HepG2 (cell line): Measurements from ENCODE around the gene NCKIPSD. TPM values are rescaled to one million over a fixed set of nuclear protein-coding genes. Genes with fewer than 3 reads are reported as not detected.

Source experiments
- ATF7-NPFF ChIP-seq: sonication (generic); formaldehyde crosslinking; IDR thresholded peaks from 2 replicates; pipeline ENCODE4 v1.8.1; 2023; ENCODE audit warnings: mild to moderate bottlenecking, low read depth, missing genetic modification reagents, moderate library complexity
- FOXM1 ChIP-seq: sonication (generic); formaldehyde crosslinking; IDR thresholded peaks from 2 replicates; pipeline ENCODE4 v1.5.0; 2020; ENCODE audit warnings: missing genetic modification reagents
- GATA4 ChIP-seq: sonication (generic); IDR thresholded peaks from 2 replicates; pipeline ENCODE4 v1.6.1; 2016; ENCODE audit warnings: antibody characterized with exemption, low read depth, borderline replicate concordance
- KLF9 ChIP-seq: IDR thresholded peaks from 2 replicates; pipeline ENCODE4 v1.6.1; 2016; ENCODE audit warnings: low read depth
- NFE2 ChIP-seq: sonication (generic); formaldehyde crosslinking; IDR thresholded peaks from 2 replicates; pipeline ENCODE4 v1.4.0; 2020; ENCODE audit warnings: missing genetic modification reagents
- NPAS2 ChIP-seq: sonication (generic); formaldehyde crosslinking; IDR thresholded peaks from 2 replicates; pipeline ENCODE4 v1.8.0; 2022; ENCODE audit warnings: mild to moderate bottlenecking, missing genetic modification reagents, borderline replicate concordance
- NR2F1 ChIP-seq, 2 experiments: fragments of 450-650 bp in 1 of 2; formaldehyde crosslinking in 1 of 2; IDR thresholded peaks; 2 replicates each; pipeline versions ENCODE4 v1.5.0 to v1.6.1; 2016 to 2020; ENCODE audit warnings: mild to moderate bottlenecking in 1 of 2, missing compliant biosample characterization in 1 of 2, missing genetic modification reagents in 1 of 2, moderate library complexity in 1 of 2
- RARA ChIP-seq: IDR thresholded peaks from 2 replicates; pipeline ENCODE4 v1.6.1; 2016; ENCODE audit warnings: missing genetic modification reagents, missing compliant biosample characterization
- RARG ChIP-seq: sonication (generic); formaldehyde crosslinking; IDR thresholded peaks from 2 replicates; pipeline ENCODE4 v1.4.0; 2020; ENCODE audit warnings: low read depth, mild to moderate bottlenecking, missing genetic modification reagents
- RNF2 ChIP-seq: fragments of 450-650 bp; conservative IDR thresholded peaks from 2 replicates; pipeline ENCODE4 v1.6.1; 2016; ENCODE audit warnings: low read depth
- SYNCRIP ChIP-seq: fragments of 200-400 bp; formaldehyde crosslinking; IDR thresholded peaks from 2 replicates; pipeline ENCODE4 v1.6.1; 2018; ENCODE audit warnings: mild to moderate bottlenecking, low read depth, low read length; ENCODE audit not compliant: insufficient read depth
- TARDBP ChIP-seq: sonication (generic); formaldehyde crosslinking; IDR thresholded peaks from 2 replicates; pipeline ENCODE4 v1.8.0; 2022; ENCODE audit warnings: mild to moderate bottlenecking, missing genetic modification reagents
- U2AF1 ChIP-seq: fragments of 200-400 bp; formaldehyde crosslinking; optimal IDR thresholded peaks from 2 replicates; pipeline ENCODE3; 2017; ENCODE audit warnings: mild to moderate bottlenecking, low read depth, low read length
- WIZ ChIP-seq: sonication (generic); formaldehyde crosslinking; IDR thresholded peaks from 2 replicates; pipeline ENCODE4 v1.5.1; 2020; ENCODE audit warnings: mild to moderate bottlenecking, missing genetic modification reagents
- ZC3H4 ChIP-seq: sonication (generic); formaldehyde crosslinking; IDR thresholded peaks from 2 replicates; pipeline ENCODE4 v1.4.0; 2020; ENCODE audit warnings: missing genetic modification reagents, borderline replicate concordance
- ZMYM2 ChIP-seq: sonication (generic); formaldehyde crosslinking; IDR thresholded peaks from 2 replicates; pipeline ENCODE4 v1.8.0; 2022; ENCODE audit warnings: mild to moderate bottlenecking, missing genetic modification reagents
- ZNF20 ChIP-seq: sonication (generic); formaldehyde crosslinking; IDR thresholded peaks from 2 replicates; pipeline ENCODE4 v1.4.0; 2020; ENCODE audit warnings: mild to moderate bottlenecking, moderate library complexity, missing genetic modification reagents
- ZNF337 ChIP-seq: sonication (generic); formaldehyde crosslinking; IDR thresholded peaks from 2 replicates; pipeline ENCODE4 v1.5.1; 2020; ENCODE audit warnings: missing genetic modification reagents, low read depth, mild to moderate bottlenecking, borderline replicate concordance
- ZNF33B ChIP-seq: sonication (generic); formaldehyde crosslinking; IDR thresholded peaks from 2 replicates; pipeline ENCODE4 v1.5.1; 2020; ENCODE audit warnings: mild to moderate bottlenecking, missing genetic modification reagents
- ZNF367 ChIP-seq: sonication (generic); formaldehyde crosslinking; IDR thresholded peaks from 2 replicates; pipeline ENCODE4 v1.4.0; 2020; ENCODE audit warnings: missing genetic modification reagents, borderline replicate concordance
- ZNF460 ChIP-seq: sonication (generic); formaldehyde crosslinking; IDR thresholded peaks from 2 replicates; pipeline ENCODE4 v1.5.1; 2020; ENCODE audit warnings: missing genetic modification reagents, mild to moderate bottlenecking, borderline replicate concordance
- ZNF549 ChIP-seq: sonication (generic); formaldehyde crosslinking; IDR thresholded peaks from 2 replicates; pipeline ENCODE4 v1.5.0; 2020; ENCODE audit warnings: missing genetic modification reagents
- ZNF713 ChIP-seq: sonication (generic); formaldehyde crosslinking; IDR thresholded peaks from 2 replicates; pipeline ENCODE4 v1.4.0; 2020; ENCODE audit warnings: mild to moderate bottlenecking, missing genetic modification reagents
- polyA plus RNA-seq, 8 experiments: library from polyadenylated mRNA; depleted of rRNA in 3 of 8; stranded (reverse) in 7 of 8; unstranded in 1 of 8; fragments of >200 nt; fragmentation: Illumina TruSeq in 4 of 8; extraction: Trizol in 4 of 8; gene quantifications; 2 replicates each; pipeline versions ENCODE4 v1.2.1 to v1.2.3, GENCODE V29; 2011 to 2016; ENCODE audit warnings: low read depth in 4 of 8, missing spikeins in 1 of 8, mixed read lengths in 1 of 8; ENCODE audit not compliant: insufficient read depth in 1 of 8
- total RNA-seq, 5 experiments: library from RNA; depleted of rRNA; stranded (reverse); fragments of >200 nt; fragmentation: Illumina TruSeq; extraction: Trizol; gene quantifications; 2 replicates each; pipeline ENCODE4 v1.2.3, GENCODE V29; 2016; ENCODE audit warnings: low read depth in 1 of 5
- TF ChIP-seq, protein P1 (sequence below): sonication (generic); formaldehyde crosslinking; IDR thresholded peaks from 2 replicates; pipeline ENCODE4 v1.9.0; 2021; ENCODE audit warnings: mild to moderate bottlenecking, missing genetic modification reagents

NCKIPSD gene
- total and polyA plus RNA-seq, 2 of the 13 experiments (the other 11 are each of a cell fraction or from before 2014, with no cell fraction given), result 13.5 to 35.2 TPM

DNA sequence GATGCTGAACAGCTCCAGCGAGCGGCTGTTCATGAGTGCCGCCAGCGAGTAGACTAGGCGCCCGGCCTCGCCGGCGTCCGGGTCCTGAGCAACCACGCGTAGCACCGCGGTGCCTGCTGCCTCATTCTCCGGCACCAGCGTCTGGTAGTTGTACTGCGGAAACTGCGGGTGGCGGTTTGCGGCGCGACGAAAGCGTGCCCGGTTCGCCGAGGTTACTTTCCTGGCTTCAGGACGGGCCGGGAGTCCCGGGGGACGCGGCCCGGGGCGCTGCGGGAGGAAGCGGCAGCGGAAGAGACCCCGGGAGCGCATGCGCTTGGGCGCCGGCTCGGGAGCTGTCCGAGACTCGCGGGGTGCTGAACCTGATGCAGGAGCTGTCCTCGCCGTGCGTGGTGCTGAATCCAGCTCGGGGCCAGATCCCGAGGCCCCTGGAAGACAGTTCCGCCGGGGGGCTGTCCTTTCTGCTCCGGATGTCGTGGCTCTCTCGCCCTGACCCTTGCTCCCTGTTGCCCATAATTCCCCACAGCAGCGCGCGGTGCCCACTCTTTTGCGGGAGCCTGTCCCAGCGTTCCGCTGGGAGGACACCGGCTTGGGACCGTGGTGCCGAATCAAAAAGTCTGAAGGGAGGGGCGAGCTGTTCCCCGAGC, 24.1 kb downstream of the NCKIPSD start (continued):
- TF ChIP-seq ZNF33B, result peak; percentile 100
- peak; percentile 100; the same call in 1 of the 2 replicates for TF ChIP-seq ZNF337 (CRISPR knock-in tag)
- TF ChIP-seq U2AF1, result no peak
- TF ChIP-seq ZC3H4 (CRISPR knock-in tag), result peak; percentile 98
- peak; percentile 100 for TF ChIP-seq ATF7-NPFF (CRISPR knock-in tag)
- peak; percentile 99 for TF ChIP-seq FOXM1 (CRISPR knock-in tag)
- TF ChIP-seq RARA (CRISPR knock-in tag), result peak; percentile 97
- TF ChIP-seq ZMYM2 (CRISPR knock-in tag), result peak; percentile 90
- no peak for TF ChIP-seq SYNCRIP
- TF ChIP-seq WIZ (CRISPR knock-in tag), result peak; percentile 100
- peak; percentile 100 for TF ChIP-seq ZNF367 (CRISPR knock-in tag)
- peak; percentile 92; the same call in 1 of the 2 replicates for TF ChIP-seq ZNF713
- TF ChIP-seq NFE2, result peak; percentile 96
- TF ChIP-seq RARG, result peak; percentile 100
- TF ChIP-seq NPAS2 (CRISPR knock-in tag), result peak; percentile 98; the same call in 1 of the 2 replicates
- peak; percentile 75; the same call in 1 of the 2 replicates for TF ChIP-seq ZNF460 (CRISPR knock-in tag)
- TF ChIP-seq KLF9, result peak; percentile 100
- TF ChIP-seq ZNF20 (CRISPR knock-in tag), result peak; percentile 100
- TF ChIP-seq, protein P1, sequence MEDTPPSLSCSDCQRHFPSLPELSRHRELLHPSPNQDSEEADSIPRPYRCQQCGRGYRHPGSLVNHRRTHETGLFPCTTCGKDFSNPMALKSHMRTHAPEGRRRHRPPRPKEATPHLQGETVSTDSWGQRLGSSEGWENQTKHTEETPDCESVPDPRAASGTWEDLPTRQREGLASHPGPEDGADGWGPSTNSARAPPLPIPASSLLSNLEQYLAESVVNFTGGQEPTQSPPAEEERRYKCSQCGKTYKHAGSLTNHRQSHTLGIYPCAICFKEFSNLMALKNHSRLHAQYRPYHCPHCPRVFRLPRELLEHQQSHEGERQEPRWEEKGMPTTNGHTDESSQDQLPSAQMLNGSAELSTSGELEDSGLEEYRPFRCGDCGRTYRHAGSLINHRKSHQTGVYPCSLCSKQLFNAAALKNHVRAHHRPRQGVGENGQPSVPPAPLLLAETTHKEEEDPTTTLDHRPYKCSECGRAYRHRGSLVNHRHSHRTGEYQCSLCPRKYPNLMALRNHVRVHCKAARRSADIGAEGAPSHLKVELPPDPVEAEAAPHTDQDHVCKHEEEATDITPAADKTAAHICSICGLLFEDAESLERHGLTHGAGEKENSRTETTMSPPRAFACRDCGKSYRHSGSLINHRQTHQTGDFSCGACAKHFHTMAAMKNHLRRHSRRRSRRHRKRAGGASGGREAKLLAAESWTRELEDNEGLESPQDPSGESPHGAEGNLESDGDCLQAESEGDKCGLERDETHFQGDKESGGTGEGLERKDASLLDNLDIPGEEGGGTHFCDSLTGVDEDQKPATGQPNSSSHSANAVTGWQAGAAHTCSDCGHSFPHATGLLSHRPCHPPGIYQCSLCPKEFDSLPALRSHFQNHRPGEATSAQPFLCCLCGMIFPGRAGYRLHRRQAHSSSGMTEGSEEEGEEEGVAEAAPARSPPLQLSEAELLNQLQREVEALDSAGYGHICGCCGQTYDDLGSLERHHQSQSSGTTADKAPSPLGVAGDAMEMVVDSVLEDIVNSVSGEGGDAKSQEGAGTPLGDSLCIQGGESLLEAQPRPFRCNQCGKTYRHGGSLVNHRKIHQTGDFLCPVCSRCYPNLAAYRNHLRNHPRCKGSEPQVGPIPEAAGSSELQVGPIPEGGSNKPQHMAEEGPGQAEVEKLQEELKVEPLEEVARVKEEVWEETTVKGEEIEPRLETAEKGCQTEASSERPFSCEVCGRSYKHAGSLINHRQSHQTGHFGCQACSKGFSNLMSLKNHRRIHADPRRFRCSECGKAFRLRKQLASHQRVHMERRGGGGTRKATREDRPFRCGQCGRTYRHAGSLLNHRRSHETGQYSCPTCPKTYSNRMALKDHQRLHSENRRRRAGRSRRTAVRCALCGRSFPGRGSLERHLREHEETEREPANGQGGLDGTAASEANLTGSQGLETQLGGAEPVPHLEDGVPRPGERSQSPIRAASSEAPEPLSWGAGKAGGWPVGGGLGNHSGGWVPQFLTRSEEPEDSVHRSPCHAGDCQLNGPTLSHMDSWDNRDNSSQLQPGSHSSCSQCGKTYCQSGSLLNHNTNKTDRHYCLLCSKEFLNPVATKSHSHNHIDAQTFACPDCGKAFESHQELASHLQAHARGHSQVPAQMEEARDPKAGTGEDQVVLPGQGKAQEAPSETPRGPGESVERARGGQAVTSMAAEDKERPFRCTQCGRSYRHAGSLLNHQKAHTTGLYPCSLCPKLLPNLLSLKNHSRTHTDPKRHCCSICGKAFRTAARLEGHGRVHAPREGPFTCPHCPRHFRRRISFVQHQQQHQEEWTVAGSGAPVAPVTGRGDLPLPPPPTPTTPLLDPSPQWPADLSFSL (CRISPR knock-in tag), result peak; percentile 97
- TF ChIP-seq TARDBP, result peak; percentile 93
- no peak for TF ChIP-seq GATA4
- TF ChIP-seq ZNF549 (CRISPR knock-in tag), result peak; percentile 99
- TF ChIP-seq RNF2, result no peak
- peak in 1 of 2 experiments; percentile 88; a peak in 1 of 4 replicates for TF ChIP-seq NR2F1 (CRISPR knock-in tag; IDR thresholded peaks at IDR 0.05)
